Heart right ventricle (tissue), 16 donors: ENCODE measurements around the gene SERPINB10. TPM values are rescaled to one million over a fixed set of nuclear protein-coding genes. Genes with fewer than 3 reads are reported as not detected.

ENCODE experiments used
- ATAC-seq, 8 donors: fragments of 200-7000 bp; cut with Tn5 transposase; one replicate each; pipeline ENCODE4 v1.9.1; 2020; ENCODE audit warnings: mild to moderate bottlenecking in 8 of 8, moderate library complexity in 8 of 8, moderate number of reproducible peaks in 1 of 8
- DNase-seq, 2 donors: peaks; one replicate each; pipeline ENCODE4 v3.0.0-alpha.2; 2020
- H3K27ac ChIP-seq, 10 donors: fragments of 200-600 bp; sonication (generic) in 2 of 10; one replicate each; pipeline versions ENCODE4 v1.5.0 to v1.8.0; 2020 to 2022; ENCODE audit warnings: mild to moderate bottlenecking in 3 of 10
- H3K27me3 ChIP-seq, 7 donors: fragments of 200-600 bp; one replicate each; pipeline ENCODE4 v1.8.0; 2021 to 2022; ENCODE audit warnings: mild to moderate bottlenecking in 2 of 7
- H3K36me3 ChIP-seq, 9 donors: fragments of 200-600 bp; sonication (generic) in 1 of 9; one replicate each; pipeline versions ENCODE4 v1.5.0 to v1.8.0; 2020 to 2022; ENCODE audit warnings: mild to moderate bottlenecking in 2 of 9
- H3K4me1 ChIP-seq, 9 donors: fragments of 200-600 bp; sonication (generic) in 1 of 9; one replicate each; pipeline versions ENCODE4 v1.5.0 to v1.8.0; 2020 to 2022; ENCODE audit warnings: mild to moderate bottlenecking in 4 of 9
- H3K4me3 ChIP-seq, 10 donors: fragments of 200-600 bp; sonication (generic) in 2 of 10; one replicate each; pipeline versions ENCODE4 v1.5.0 to v1.8.0; 2020 to 2022; ENCODE audit warnings: mild to moderate bottlenecking in 7 of 10, moderate library complexity in 2 of 10
- H3K9me3 ChIP-seq, 11 donors: fragments of 200-600 bp in 10 of 11; sonication (generic) in 2 of 11; one replicate each; pipeline versions ENCODE4 v1.5.0 to v1.8.0; 2013 to 2022; ENCODE audit warnings: mild to moderate bottlenecking in 2 of 11, control low read depth in 1 of 11, moderate library complexity in 1 of 11
- WGBS, 2 donors: extraction: QIAGEN DNeasy Blood & Tissue Kit; methylation state at CpG; one replicate each; pipeline ENCODE4 v1.1.7; 2013; ENCODE audit warnings: inconsistent platforms in 1 of 2; 5-methylcytosine and 5-hydroxymethylcytosine counted together
- intact Hi-C, 10 donors: fragments of 100-400 bp; cut with DNase I; formaldehyde crosslinking; loops; one replicate each; pipeline versions ENCODE4 v1.11.1 to v1.14.2; 2022
- polyA plus RNA-seq, 2 donors: library from polyadenylated mRNA; stranded (reverse); fragments of 200-250 nt; gene quantifications; one replicate each; pipeline ENCODE4 v1.2.3, GENCODE V29; 2013
- total RNA-seq, 10 donors: library from RNA; stranded (reverse); fragmentation: NEBNext Ultra II Directional in 3 of 10; extraction: Animal tissue kit (Norgen Biotek cat#: 25700) in 3 of 10; gene quantifications; one replicate each; pipeline versions ENCODE4 v1.2.1 to v1.2.4, GENCODE V29; 2021 to 2023
- TF ChIP-seq, protein P1 (sequence below), 9 donors: fragments of 200-600 bp; sonication (generic) in 2 of 9; IDR thresholded peaks; one replicate each; pipeline versions ENCODE4 v1.5.0 to v1.8.0; 2021 to 2022; ENCODE audit warnings: antibody characterized with exemption in 9 of 9, mild to moderate bottlenecking in 5 of 9, moderate library complexity in 1 of 9
- donor health status: Arrhythmogenic right ventricular cardiomyopathy.
- donor health status: ischemic (EF 13 %, LVEDD 7.1; RV severe dilation, severe dysfunction).
- donor health status: healthy with polysubstance abuse.
- donor health status: DM: no; HTN: yes; CAD: no.
- donor health status: DM: no; HTN: no; CAD: no.
- donor health status: ischemic (EF 25% LVEDD 6.9; RV normal size, moderate dysfunction).
- donor health status: ischemic (EF 25% LVEDD 5.7; RV mildly dilated, moderate dysfunction).
- donor health status: healthy.
- donor health status: DM: yes; HTN: yes; CAD: no.
- donor health status: Ischemic cardiomyopathy.
- donor health status: ischemic (EF 35%, LVEDD 5.7; RV mildly dilated, moderate dysfunction).
- donor health status: nonischemic (EF 11% LVEDD 7.7; RV severe dilation, severe dysfunction).
- donor health status: DM: yes; HTN: yes; CAD: no.
- donor health status: PGD.
- donor health status: ischemic (EF 29% LVEDD 5.4; RV normal size, mild dysfunction).
- donor health status: nonischemic (EF 23%, LVEDD 6.1; RV moderate dilation, normal function).

Gene SERPINB10
- total and polyA plus RNA-seq, 12 donors: not detected

DNA sequence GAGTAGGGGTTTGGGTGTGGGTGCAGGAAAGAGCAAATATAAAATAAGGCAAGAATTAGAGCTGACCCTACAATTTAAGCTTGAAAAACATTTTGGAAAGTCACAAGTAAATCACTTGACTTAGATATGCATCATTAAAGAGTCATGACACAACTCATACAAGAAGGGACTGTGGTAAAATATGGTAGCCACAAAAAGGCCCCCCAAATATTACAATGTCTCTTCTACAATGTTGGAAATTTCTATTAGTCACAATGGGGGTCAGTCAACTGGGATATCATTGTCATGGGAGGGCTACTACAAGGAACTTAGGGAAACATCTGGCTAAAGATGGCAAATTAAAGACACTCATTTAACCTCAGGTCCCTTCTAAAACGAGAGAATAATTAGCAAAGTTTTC lies 35.9 kb upstream of the SERPINB10 start:
- intact Hi-C loops: no loop called here
- Histone ChIP-seq H3K27me3 (no peaks in the 10 kb centered on the region), H3K27ac (no peak overlapping the region), H3K36me3 (no peaks in the 10 kb centered on the region), H3K4me1 (no peaks in the 10 kb centered on the region), H3K9me3 (no peaks in the 10 kb centered on the region), H3K4me3 (no peak overlapping the region)
- ATAC-seq (no peak), DNase-seq (no peak)
- TF ChIP-seq, protein P1, sequence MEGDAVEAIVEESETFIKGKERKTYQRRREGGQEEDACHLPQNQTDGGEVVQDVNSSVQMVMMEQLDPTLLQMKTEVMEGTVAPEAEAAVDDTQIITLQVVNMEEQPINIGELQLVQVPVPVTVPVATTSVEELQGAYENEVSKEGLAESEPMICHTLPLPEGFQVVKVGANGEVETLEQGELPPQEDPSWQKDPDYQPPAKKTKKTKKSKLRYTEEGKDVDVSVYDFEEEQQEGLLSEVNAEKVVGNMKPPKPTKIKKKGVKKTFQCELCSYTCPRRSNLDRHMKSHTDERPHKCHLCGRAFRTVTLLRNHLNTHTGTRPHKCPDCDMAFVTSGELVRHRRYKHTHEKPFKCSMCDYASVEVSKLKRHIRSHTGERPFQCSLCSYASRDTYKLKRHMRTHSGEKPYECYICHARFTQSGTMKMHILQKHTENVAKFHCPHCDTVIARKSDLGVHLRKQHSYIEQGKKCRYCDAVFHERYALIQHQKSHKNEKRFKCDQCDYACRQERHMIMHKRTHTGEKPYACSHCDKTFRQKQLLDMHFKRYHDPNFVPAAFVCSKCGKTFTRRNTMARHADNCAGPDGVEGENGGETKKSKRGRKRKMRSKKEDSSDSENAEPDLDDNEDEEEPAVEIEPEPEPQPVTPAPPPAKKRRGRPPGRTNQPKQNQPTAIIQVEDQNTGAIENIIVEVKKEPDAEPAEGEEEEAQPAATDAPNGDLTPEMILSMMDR (IDR thresholded peaks at IDR 0.05): no peak
- WGBS, 2 donors: 60 to 70% methylated on average over 1 of the region's 1 CpG

DNA sequence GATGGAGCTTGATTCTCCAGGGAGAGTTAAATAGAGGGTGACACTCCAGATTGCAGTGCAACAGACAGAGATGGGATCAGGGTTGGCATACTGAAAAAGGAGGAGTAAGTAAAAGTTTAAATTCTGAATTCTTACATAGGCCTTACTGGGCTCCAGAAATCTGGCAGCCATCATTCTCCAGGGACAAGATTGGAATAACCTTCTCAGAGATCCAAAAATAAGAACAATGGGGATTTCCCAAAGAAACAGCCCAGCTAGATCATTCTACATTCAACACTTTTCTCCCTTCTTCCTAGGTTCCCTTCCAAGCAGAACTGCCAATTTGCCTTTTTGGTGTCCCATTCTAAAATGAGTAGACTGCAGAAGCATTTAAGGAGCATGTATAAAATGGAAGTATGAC lies 35.2 kb upstream of the SERPINB10 start:
- Histone ChIP-seq H3K4me3 (no peak overlapping the region), H3K27me3 (no peaks in the 10 kb centered on the region), H3K27ac (no peak overlapping the region), H3K36me3 (no peaks in the 10 kb centered on the region), H3K4me1 (no peaks in the 10 kb centered on the region), H3K9me3 (no peaks in the 10 kb centered on the region)
- ATAC-seq (no peak), DNase-seq (no peak)
- intact Hi-C loops: no loop called here
- TF ChIP-seq, protein P1 (IDR thresholded peaks at IDR 0.05): no peak

DNA sequence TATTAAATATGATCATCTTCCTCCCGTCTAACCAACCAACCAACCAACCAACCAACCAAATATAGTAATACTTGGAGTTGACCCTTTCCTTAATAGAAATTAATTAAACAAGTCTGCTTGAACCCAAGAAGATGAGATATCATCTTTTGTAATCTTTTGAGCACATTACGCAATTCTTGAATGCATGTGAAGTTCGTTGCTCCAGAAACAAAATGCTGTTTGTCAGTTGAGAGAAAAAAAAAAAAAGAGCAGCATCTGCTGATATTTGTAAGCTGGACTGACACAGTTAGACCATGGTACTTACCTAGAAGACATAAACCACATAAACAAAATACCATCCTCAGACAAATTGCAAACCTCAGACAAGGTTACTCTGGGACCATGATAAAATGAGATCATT lies 29.4 kb upstream of the SERPINB10 start:
- Histone ChIP-seq H3K27ac (no peak overlapping the region), H3K27me3 (no peaks in the 10 kb centered on the region), H3K4me3 (no peak overlapping the region), H3K4me1 (peaks cover 0 to 10% (median 7%) of the 10 kb centered on the region in 9 donors), H3K9me3 (no peaks in the 10 kb centered on the region), H3K36me3 (no peaks in the 10 kb centered on the region)
- TF ChIP-seq, protein P1 (IDR thresholded peaks at IDR 0.05): no peak
- 74 to 80% methylated on average over 3 of the region's 3 CpGs for WGBS, 2 donors
- ATAC-seq: no peak
- intact Hi-C loops: no loop called here
- no peak for DNase-seq

DNA sequence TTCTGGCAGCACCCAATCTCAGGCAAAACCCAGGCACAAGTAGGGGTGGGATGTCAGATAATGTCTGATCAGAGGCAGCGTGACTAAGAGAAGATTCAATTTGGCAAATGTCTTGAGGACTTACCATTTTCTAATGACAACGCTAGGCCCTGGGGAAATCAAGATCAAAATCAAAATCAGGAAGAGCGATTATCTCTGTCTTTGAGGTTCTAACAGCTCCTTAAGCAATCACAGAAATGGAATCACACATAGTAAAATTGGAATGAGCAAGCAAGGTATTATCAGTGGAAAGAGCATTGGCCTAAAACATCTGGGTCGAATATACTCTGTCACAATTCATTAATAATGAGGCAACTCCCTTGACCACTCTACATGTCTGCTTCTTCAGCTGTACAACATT lies 28.8 kb upstream of the SERPINB10 start:
- intact Hi-C loops: no loop called here

More for the DNA sequence above, 28.8 kb upstream of the SERPINB10 start:
- H3K9me3 ChIP-seq: no peaks in the 10 kb centered on the region
- no peaks in the 10 kb centered on the region for H3K27me3 ChIP-seq
- H3K4me3 ChIP-seq: no peak overlapping the region
- no peaks in the 10 kb centered on the region for H3K36me3 ChIP-seq
- 78% methylated on average over 4 of the region's 4 CpGs for WGBS, 2 donors
- no peak overlapping the region for H3K27ac ChIP-seq
- DNase-seq (no peak), ATAC-seq (no peak)
- H3K4me1 ChIP-seq: peaks cover 0 to 10% (median 7%) of the 10 kb centered on the region in 9 donors
- TF ChIP-seq, protein P1 (IDR thresholded peaks at IDR 0.05): no peak
